ENCODE measurements around the gene ITFG1.

ITFG1 gene

DNA sequence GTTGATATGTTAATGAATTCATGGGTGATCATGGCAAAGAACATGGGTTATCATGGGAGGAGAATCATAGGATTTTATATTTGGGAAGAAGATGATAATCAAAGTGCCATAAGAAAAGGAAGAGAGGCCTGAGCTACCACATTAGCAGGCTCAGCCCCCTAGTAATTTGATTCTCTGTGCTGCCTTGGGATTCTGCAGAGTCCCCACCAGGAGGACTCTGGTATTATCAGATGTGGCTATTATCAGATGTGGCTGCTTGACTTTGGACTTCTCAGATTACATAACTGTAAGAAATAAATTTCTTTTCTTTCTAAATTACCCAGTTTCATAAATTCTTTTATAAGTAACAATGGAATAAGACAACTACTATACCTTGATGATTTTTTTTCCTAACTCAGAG lies 137.6 kb downstream of the ITFG1 start:
- DNase-seq (ENCODE audit: insufficient read length, low spot score) (no peak), FAIRE-seq (no peak)

DNA sequence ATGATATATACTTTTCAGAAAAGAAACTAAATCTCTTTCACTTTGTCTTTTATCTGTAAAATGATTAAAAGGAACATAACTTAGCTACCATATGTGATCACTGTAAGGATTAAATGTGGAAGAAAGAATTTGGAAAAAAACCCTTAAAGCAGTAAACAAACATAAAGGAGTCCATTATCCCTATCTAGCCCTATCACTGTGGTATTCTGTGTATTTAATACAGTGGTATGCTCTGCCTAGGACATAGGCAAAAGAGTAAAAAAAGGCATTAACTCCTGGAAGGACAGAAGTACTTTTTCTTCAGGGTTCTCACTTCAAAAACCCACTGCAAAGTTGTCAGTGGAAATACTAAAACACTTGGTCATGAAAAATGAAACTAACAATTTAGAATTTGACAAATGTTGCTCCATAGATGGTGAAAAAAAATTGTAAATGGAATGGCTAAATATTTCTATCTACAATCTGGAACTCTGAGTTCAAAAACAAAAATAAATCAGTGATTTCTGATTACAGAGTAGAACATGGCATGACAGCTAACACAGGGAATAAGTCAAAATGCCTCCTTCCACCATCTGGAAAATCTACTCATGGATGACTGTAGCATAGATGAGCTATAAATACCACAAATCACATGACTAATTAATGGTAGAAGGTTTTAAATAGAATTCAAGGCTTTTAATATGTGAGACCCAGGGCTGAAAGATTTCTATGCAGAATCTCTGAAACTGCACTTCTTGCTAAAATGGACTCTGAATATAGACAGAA lies 140.1 kb downstream of the ITFG1 start:
- TF ChIP-seq, protein P1, sequence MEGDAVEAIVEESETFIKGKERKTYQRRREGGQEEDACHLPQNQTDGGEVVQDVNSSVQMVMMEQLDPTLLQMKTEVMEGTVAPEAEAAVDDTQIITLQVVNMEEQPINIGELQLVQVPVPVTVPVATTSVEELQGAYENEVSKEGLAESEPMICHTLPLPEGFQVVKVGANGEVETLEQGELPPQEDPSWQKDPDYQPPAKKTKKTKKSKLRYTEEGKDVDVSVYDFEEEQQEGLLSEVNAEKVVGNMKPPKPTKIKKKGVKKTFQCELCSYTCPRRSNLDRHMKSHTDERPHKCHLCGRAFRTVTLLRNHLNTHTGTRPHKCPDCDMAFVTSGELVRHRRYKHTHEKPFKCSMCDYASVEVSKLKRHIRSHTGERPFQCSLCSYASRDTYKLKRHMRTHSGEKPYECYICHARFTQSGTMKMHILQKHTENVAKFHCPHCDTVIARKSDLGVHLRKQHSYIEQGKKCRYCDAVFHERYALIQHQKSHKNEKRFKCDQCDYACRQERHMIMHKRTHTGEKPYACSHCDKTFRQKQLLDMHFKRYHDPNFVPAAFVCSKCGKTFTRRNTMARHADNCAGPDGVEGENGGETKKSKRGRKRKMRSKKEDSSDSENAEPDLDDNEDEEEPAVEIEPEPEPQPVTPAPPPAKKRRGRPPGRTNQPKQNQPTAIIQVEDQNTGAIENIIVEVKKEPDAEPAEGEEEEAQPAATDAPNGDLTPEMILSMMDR (IDR thresholded peaks at IDR 0.05; ENCODE audit: insufficient read depth, missing control alignments), result no peak
- DNase-seq (ENCODE audit: insufficient read length, low spot score) (no peak), FAIRE-seq (no peak)

More for the DNA sequence above, 137.6 kb downstream of the ITFG1 start:
- TF ChIP-seq, protein P1 (IDR thresholded peaks at IDR 0.05; ENCODE audit: insufficient read depth, missing control alignments), result no peak

DNA sequence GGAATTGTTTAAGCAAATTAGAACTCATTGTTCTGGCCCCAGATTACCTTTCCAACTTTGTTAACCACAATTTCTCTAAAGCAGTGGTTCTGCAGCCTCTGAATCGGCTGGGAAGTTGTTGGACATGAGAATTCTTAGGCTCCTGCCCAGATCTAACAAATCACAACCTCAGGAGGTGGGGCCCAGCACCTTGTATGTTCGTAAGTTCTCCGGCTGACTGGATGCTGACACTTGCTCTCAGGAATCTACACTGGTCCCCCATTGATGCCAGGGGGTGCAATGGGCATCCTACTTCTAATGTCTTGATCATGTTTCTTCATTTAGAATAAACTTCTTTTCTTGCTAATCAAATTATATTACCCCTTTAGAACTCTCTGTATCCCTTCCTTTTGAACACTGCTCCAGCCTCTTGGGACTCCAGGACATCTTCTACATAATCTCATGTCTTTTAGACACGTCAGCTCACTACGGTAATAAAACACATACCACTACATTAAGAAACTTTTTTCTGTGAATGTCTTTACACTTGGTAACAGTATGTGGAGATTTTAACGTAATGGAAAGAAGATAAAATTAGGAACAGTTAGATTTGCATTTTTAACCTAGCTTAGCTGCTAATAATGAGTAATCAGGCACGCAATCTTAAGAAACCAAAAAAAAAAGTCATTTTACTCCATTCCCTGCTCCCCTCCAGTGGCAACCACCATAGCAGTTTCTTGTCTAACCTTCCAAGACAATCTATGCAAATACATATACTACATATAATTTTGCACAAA lies 143.2 kb downstream of the ITFG1 start:
- DNase-seq (ENCODE audit: insufficient read length, low spot score), result no peak
- TF ChIP-seq, protein P1 (IDR thresholded peaks at IDR 0.05; ENCODE audit: insufficient read depth, missing control alignments), result no peak
- no peak for FAIRE-seq

DNA sequence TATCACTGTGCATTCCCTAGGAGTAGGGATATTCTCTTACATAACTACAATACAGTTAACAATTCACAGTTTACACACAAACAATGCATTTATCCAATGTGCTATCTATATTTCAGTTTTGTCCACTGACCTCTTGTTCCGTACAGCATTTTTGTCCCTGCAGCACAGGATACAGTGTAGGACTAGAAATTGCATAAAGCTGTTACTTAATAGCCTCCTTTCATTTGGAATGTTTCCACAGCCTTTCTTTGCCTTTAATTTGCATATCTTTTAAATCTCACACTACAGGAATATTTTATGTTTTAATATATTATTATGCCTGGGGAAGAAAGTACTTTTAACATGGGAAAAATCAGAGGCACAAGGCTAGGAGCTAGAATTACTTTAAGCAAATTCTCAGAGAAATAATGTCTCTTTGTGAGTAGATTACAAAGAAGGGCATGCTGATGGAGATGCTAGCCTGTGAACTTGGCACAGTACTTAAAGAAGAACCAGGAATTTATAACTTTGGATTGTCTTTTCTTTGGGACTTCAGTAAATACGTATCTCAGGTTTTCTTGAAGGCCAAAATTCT lies 144.3 kb downstream of the ITFG1 start:
- FAIRE-seq, result no peak
- TF ChIP-seq, protein P1 (IDR thresholded peaks at IDR 0.05; ENCODE audit: insufficient read depth, missing control alignments), result no peak
- no peak for DNase-seq (ENCODE audit: insufficient read length, low spot score)

DNA sequence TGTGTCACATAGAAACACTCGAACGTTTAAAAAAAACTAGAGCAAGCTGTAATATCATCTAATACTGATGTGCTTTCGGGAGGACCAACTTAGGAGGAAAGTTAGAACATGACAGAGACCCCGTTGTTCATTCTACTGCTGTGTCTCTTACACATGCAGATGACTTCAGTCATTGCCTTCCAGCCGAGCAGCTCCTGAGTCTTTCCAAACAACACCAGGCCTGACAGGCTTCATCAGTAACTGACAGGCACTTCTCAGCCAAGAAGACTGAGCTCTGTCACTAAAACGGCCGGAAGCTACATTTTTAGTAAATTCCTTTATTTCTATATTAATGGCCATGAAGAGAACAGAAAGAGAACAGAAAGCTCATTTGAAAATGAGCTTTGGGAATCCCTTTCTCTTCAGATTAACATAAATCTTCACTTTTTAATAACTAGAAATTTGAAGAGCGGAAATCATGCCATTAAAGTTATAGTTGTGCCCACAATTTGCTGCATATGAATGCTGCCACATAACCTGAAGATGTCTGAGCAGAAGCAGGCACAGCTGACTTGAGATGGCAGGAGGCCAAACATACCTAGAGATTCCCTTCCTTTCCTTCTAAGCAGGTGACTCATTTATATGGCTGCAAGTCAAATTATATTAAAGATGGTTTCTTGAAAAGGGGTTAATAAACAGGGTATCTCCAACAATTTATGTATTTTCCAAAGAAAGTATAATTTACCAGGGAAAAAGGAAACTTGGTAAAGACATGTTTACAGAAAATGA lies 148.9 kb downstream of the ITFG1 start:
- no peak for FAIRE-seq
- DNase-seq (ENCODE audit: insufficient read length, low spot score), result no peak
- TF ChIP-seq, protein P1 (IDR thresholded peaks at IDR 0.05; ENCODE audit: insufficient read depth, missing control alignments), result no peak

DNA sequence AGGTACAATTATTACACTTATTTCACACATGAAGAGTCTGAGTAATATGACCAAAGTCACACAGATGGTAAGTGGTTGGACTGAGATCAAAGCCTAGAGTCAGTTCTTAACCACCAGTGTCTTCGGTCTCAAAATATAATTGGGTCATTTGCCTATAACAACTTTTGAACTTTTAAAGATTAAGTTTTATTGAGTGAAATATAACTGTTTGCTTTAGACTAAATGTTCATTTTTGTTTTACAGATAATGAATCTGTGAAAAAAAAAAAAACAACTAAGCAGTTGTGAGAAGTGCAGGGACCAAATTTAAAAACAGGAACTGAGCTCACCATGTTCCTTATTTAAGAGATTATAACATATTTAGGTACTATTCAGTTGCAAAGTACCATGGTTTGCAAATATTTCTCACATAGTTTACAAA lies 150.1 kb downstream of the ITFG1 start:
- DNase-seq (ENCODE audit: insufficient read length, low spot score) (no peak), FAIRE-seq (no peak)
- TF ChIP-seq, protein P1 (IDR thresholded peaks at IDR 0.05; ENCODE audit: insufficient read depth, missing control alignments), result no peak

Data from D721Med (cell line).